H1 (cell line): ENCODE measurements around the gene GPER1. TPM values are rescaled to one million over a fixed set of nuclear protein-coding genes. Genes with fewer than 3 reads are reported as not detected.

Experiments used
- CTCF ChIA-PET: fragments of 300-600 bp; sonication (Branson Sonifier 250); formaldehyde crosslinking; loops from one replicate; lab custom pipeline; 2021; ENCODE audit not compliant: partially characterized antibody; lab: Charles Lee
- POLR2A ChIA-PET: fragments of 300-600 bp; sonication (Branson Sonifier 250); formaldehyde crosslinking; loops from one replicate; lab custom pipeline; 2021; ENCODE audit warnings: inconsistent platforms; ENCODE audit not compliant: partially characterized antibody; lab: Charles Lee
- DNase-seq, 2 experiments: peaks; one replicate each; pipeline versions ENCODE4 v3.0.0 to v3.0.0-alpha.2; 2010 to 2022; ENCODE audit warnings: low spot score in 2 of 2, low read depth in 1 of 2, mixed read lengths in 1 of 2
- FAIRE-seq: peaks from 2 replicates; lab custom pipeline; 2011; peaks lifted over from hg19 to GRCh38; lab: Jason Lieb, UNC
- H2AFZ ChIP-seq: 2 replicates; pipeline ENCODE4 v1.8.1; 2012; ENCODE audit warnings: low read length, inconsistent platforms
- H2AK5ac ChIP-seq: 2 replicates; pipeline ENCODE4 v1.6.1; 2013; ENCODE audit warnings: low read depth, low read length
- H2BK120ac ChIP-seq: replicated peaks from 2 replicates; pipeline ENCODE3; 2013; ENCODE audit warnings: low read depth, low read length, inconsistent platforms
- H2BK12ac ChIP-seq: 2 replicates; pipeline ENCODE4 v1.6.1; 2013; ENCODE audit warnings: low read depth, low read length
- H2BK15ac ChIP-seq: 2 replicates; pipeline ENCODE4 v1.6.1; 2013; ENCODE audit warnings: low read length
- H2BK20ac ChIP-seq: 2 replicates; pipeline ENCODE4 v1.6.1; 2013; ENCODE audit warnings: low read length
- H2BK5ac ChIP-seq: 2 replicates; pipeline ENCODE4 v1.6.1; 2013; ENCODE audit warnings: low read depth, low read length
- H3K14ac ChIP-seq: 2 replicates; pipeline ENCODE4 v1.6.1; 2013; ENCODE audit warnings: inconsistent platforms; ENCODE audit not compliant: insufficient read length
- H3K18ac ChIP-seq: 2 replicates; pipeline ENCODE4 v1.6.1; 2013; ENCODE audit warnings: low read length; ENCODE audit errors: extremely low read depth
- H3K23ac ChIP-seq: 2 replicates; pipeline ENCODE4 v1.6.1; 2013; ENCODE audit warnings: inconsistent platforms; ENCODE audit not compliant: insufficient read length
- H3K23me2 ChIP-seq: 2 replicates; pipeline ENCODE4 v1.6.1; 2013; ENCODE audit warnings: low read depth, low read length
- H3K27ac ChIP-seq: 2 replicates; pipeline ENCODE4 v1.6.1; 2011; ENCODE audit warnings: low read depth, low read length, inconsistent platforms
- H3K27me3 ChIP-seq, 4 experiments: replicated peaks in 1 of 4; 1 replicate in 1 of 4; 2 replicates in 3 of 4; pipeline versions ENCODE4 v1.6.1 to v1.8.1; 2011 to 2013; ENCODE audit warnings: low read length in 3 of 4, mild to moderate bottlenecking in 3 of 4, inconsistent platforms in 2 of 4, mixed read lengths in 2 of 4, moderate library complexity in 1 of 4; ENCODE audit not compliant: control insufficient read depth in 3 of 4, insufficient read depth in 3 of 4; ENCODE audit errors: extremely low read depth in 1 of 4
- H3K36me3 ChIP-seq, 4 experiments: 2 replicates each; pipeline versions ENCODE4 v1.6.1 to v1.8.1; 2011 to 2013; ENCODE audit warnings: mild to moderate bottlenecking in 4 of 4, low read length in 3 of 4, moderate library complexity in 2 of 4, control low read depth in 1 of 4, inconsistent platforms in 1 of 4; ENCODE audit not compliant: insufficient read depth in 4 of 4, control insufficient read depth in 2 of 4
- H3K4ac ChIP-seq: replicated peaks from 2 replicates; pipeline ENCODE3; 2013; ENCODE audit warnings: low read length, low read depth, mixed read lengths, inconsistent platforms; ENCODE audit not compliant: insufficient read length
- H3K4me1 ChIP-seq, 4 experiments: replicated peaks in 1 of 4; 1 replicate in 1 of 4; 2 replicates in 3 of 4; pipeline versions ENCODE4 v1.6.1 to v1.8.1; 2011 to 2013; ENCODE audit warnings: low read length in 3 of 4, inconsistent platforms in 2 of 4, mixed read lengths in 1 of 4; ENCODE audit not compliant: insufficient read depth in 4 of 4, control insufficient read depth in 3 of 4
- H3K4me2 ChIP-seq, 2 experiments: 2 replicates each; pipeline versions ENCODE4 v1.6.1 to v1.8.1; 2011 to 2013; ENCODE audit warnings: low read depth in 2 of 2, low read length in 2 of 2, control low read depth in 1 of 2, inconsistent platforms in 1 of 2, mild to moderate bottlenecking in 1 of 2; ENCODE audit not compliant: insufficient read depth in 1 of 2
- H3K4me3 ChIP-seq, 4 experiments: fragments of 200-600, 300-600 bp in 1 of 4; sonication (generic), shearing (Covaris generic), sonication (Bioruptor Twin) in 1 of 4; 2 replicates each; pipeline versions ENCODE4 v1.5.1 to v1.8.1; 2011 to 2016; ENCODE audit warnings: low read length in 4 of 4, low read depth in 3 of 4, control low read depth in 2 of 4, inconsistent platforms in 2 of 4, mild to moderate bottlenecking in 2 of 4, mixed read lengths in 1 of 4, moderate library complexity in 1 of 4; ENCODE audit not compliant: insufficient read depth in 2 of 4; ENCODE audit errors: extremely low read depth in 1 of 4
- H3K56ac ChIP-seq: replicated peaks from 2 replicates; pipeline ENCODE3; 2013; ENCODE audit warnings: low read depth, mild to moderate bottlenecking, mixed read lengths, low read length, inconsistent platforms; ENCODE audit not compliant: insufficient read length
- H3K79me1 ChIP-seq: 2 replicates; pipeline ENCODE4 v1.6.1; 2013; ENCODE audit warnings: low read depth, low read length, control low read depth
- H3K79me2 ChIP-seq, 2 experiments: 2 replicates each; pipeline versions ENCODE4 v1.6.1 to v1.8.1; 2012 to 2013; ENCODE audit warnings: low read length in 2 of 2, mild to moderate bottlenecking in 2 of 2, inconsistent platforms in 1 of 2; ENCODE audit not compliant: insufficient read depth in 2 of 2, control insufficient read depth in 1 of 2
- H3K9ac ChIP-seq, 4 experiments: replicated peaks in 1 of 4; 1 replicate in 1 of 4; 2 replicates in 3 of 4; pipeline versions ENCODE4 v1.6.1 to v1.8.1; 2011 to 2013; ENCODE audit warnings: low read depth in 3 of 4, low read length in 3 of 4, control low read depth in 2 of 4, mild to moderate bottlenecking in 2 of 4, moderate library complexity in 2 of 4, inconsistent platforms in 1 of 4; ENCODE audit errors: extremely low read depth in 1 of 4
- H3K9me3 ChIP-seq, 2 experiments: 2 replicates each; pipeline versions ENCODE4 v1.6.1 to v1.8.1; 2012 to 2013; ENCODE audit warnings: mild to moderate bottlenecking in 2 of 2, moderate library complexity in 2 of 2, control low read depth in 1 of 2, inconsistent platforms in 1 of 2, low read depth in 1 of 2, low read length in 1 of 2, mixed read lengths in 1 of 2; ENCODE audit not compliant: insufficient read depth in 2 of 2
- H4K20me1 ChIP-seq, 2 experiments: replicated peaks in 1 of 2; 2 replicates each; pipeline versions ENCODE3 to v1.8.1; 2011 to 2013; ENCODE audit warnings: inconsistent platforms in 2 of 2, low read length in 2 of 2, mild to moderate bottlenecking in 1 of 2; ENCODE audit not compliant: insufficient read depth in 2 of 2, control insufficient read depth in 1 of 2
- H4K5ac ChIP-seq: 2 replicates; pipeline ENCODE4 v1.6.1; 2013; ENCODE audit warnings: low read length, low read depth, mixed read lengths, inconsistent platforms; ENCODE audit not compliant: insufficient read length
- H4K8ac ChIP-seq: 2 replicates; pipeline ENCODE4 v1.8.0; 2013; ENCODE audit warnings: mild to moderate bottlenecking, moderate library complexity, low read length, inconsistent platforms; ENCODE audit not compliant: insufficient read depth; ENCODE audit errors: extremely low read depth
- H4K91ac ChIP-seq: replicated peaks from 2 replicates; pipeline ENCODE3; 2013; ENCODE audit warnings: low read length, mixed read lengths, inconsistent platforms; ENCODE audit not compliant: insufficient read length
- CBX8 ChIP-seq: fragments of 300-800, 300-1000 bp; sonication (generic); IDR thresholded peaks from 2 replicates; pipeline ENCODE4 v1.7.1; 2016; ENCODE audit warnings: low read depth, low read length, borderline replicate concordance
- CTCF ChIP-seq, 3 experiments: IDR thresholded peaks; 1 replicate in 2 of 3; 2 replicates in 1 of 3; pipeline versions ENCODE4 v1.5.1 to v1.6.1; 2011; ENCODE audit warnings: low read length in 3 of 3, mild to moderate bottlenecking in 3 of 3, inconsistent platforms in 2 of 3, low read depth in 1 of 3, moderate library complexity in 1 of 3; ENCODE audit not compliant: insufficient read depth in 1 of 3; ENCODE audit errors: control extremely low read depth in 1 of 3
- FOSL1 ChIP-seq: IDR thresholded peaks from 2 replicates; pipeline ENCODE4 v1.6.1; 2011; ENCODE audit warnings: mild to moderate bottlenecking, low read depth, low read length, moderate library complexity; ENCODE audit not compliant: insufficient read depth
- HDAC2 ChIP-seq, 2 experiments: fragments of 300-600 bp in 1 of 2; sonication (generic) in 1 of 2; IDR thresholded peaks; 2 replicates each; pipeline ENCODE4 v1.6.1; 2011 to 2012; ENCODE audit warnings: low read depth in 2 of 2, low read length in 2 of 2, mild to moderate bottlenecking in 2 of 2, moderate library complexity in 2 of 2, borderline replicate concordance in 1 of 2, inconsistent platforms in 1 of 2
- MAX ChIP-seq: IDR thresholded peaks from 2 replicates; pipeline ENCODE4 v1.6.1; 2012; ENCODE audit warnings: inconsistent platforms
- SAP30 ChIP-seq: fragments of 300-600 bp; sonication (generic); IDR thresholded peaks from 2 replicates; pipeline ENCODE4 v1.7.1; 2012; ENCODE audit warnings: low read length, moderate library complexity, mild to moderate bottlenecking, inconsistent platforms; ENCODE audit not compliant: insufficient read depth, insufficient replicate concordance
- SIX5 ChIP-seq: IDR thresholded peaks from 2 replicates; pipeline ENCODE4 v1.6.1; 2011; ENCODE audit warnings: mild to moderate bottlenecking, low read depth, low read length
- TEAD4 ChIP-seq: IDR thresholded peaks from 2 replicates; pipeline ENCODE4 v1.6.1; 2012; ENCODE audit warnings: low read depth, low read length, inconsistent platforms, mixed read lengths
- USF2 ChIP-seq: IDR thresholded peaks from 2 replicates; pipeline ENCODE4 v1.6.1; 2011; ENCODE audit warnings: low read length, improper control_type of control experiment
- WGBS, 2 experiments: shearing (Covaris generic) in 1 of 2; methylation state at CpG; one replicate each; pipeline versions ENCODE4 v1.1.6 to v1.1.7; 2013 to 2015; ENCODE audit warnings: low lambda C conversion rate in 2 of 2, mixed read lengths in 2 of 2, inconsistent platforms in 1 of 2, low coverage in 1 of 2, missing lambda C conversion rate in 1 of 2; ENCODE audit not compliant: insufficient replicate concordance in 2 of 2, insufficient coverage in 1 of 2, insufficient read length in 1 of 2; ENCODE audit errors: extremely low coverage in 1 of 2, missing lambda C conversion rate in 1 of 2; 5-methylcytosine and 5-hydroxymethylcytosine counted together
- polyA plus RNA-seq, 7 experiments: library from polyadenylated mRNA; depleted of rRNA in 3 of 7; stranded (reverse) in 5 of 7; unstranded in 2 of 7; fragments of >200 nt in 5 of 7; fragments of 200-250 nt in 2 of 7; gene quantifications; 1 replicate in 5 of 7; 2 replicates in 1 of 7; 4 replicates in 1 of 7; pipeline versions ENCODE4 v1.2.1 to v1.2.3, GENCODE V29; 2011 to 2013; ENCODE audit warnings: missing spikeins in 2 of 7, mixed read lengths in 2 of 7
- total RNA-seq: library from RNA; stranded (reverse); fragmentation: NEBNext Ultra II Directional; extraction: Animal tissue kit (Norgen Biotek cat#: 25700); gene quantifications from 2 replicates; pipeline ENCODE4 v1.2.1, GENCODE V29; 2021

Gene GPER1
- total and polyA plus RNA-seq, 2 of the 8 experiments (the other 6 are each of a cell fraction or from before 2014, with no cell fraction given) = 0.24 to 0.47 TPM

- no peak overlapping the region for H2AFZ ChIP-seq
- H3K27ac ChIP-seq = no peak overlapping the region
- no peaks in the 10 kb centered on the region for H3K27me3 ChIP-seq
- H2AK5ac ChIP-seq = no peak overlapping the region
- peaks cover 0 to 11% (median 0%) of the 10 kb centered on the region in 4 experiments; a peak in 1 of 8 replicates for H3K36me3 ChIP-seq
- no peak overlapping the region for H3K56ac ChIP-seq
- no peak overlapping the region for H2BK5ac ChIP-seq
- H2BK12ac ChIP-seq = no peak overlapping the region
- peaks cover 3% of the 10 kb centered on the region; the same call in 1 of the 2 replicates for H3K79me1 ChIP-seq
- no peak for DNase-seq
- peaks cover 5 to 6% of the 10 kb centered on the region in 2 experiments for H4K20me1 ChIP-seq
- no peaks in the 10 kb centered on the region for H3K9me3 ChIP-seq
- POLR2A ChIA-PET = interaction anchor here (1.3 to 1.9 kb wide), 2 partner anchors 14 to 16 kb away, joined by 3 to 8 read pairs; partner anchors contain the start of gene GPR146
- H3K79me2 ChIP-seq = no peaks in the 10 kb centered on the region
- no peak overlapping the region for H4K91ac ChIP-seq
- H2BK120ac ChIP-seq = no peak overlapping the region
- H3K4ac ChIP-seq = no peak overlapping the region
- no peak overlapping the region for H3K4me3 ChIP-seq
- CTCF ChIA-PET = interaction anchor here (0.9 to 8.1 kb wide), 10 partner anchors 8 to 112 kb away, joined by 3 to 76 read pairs (median 4); partner anchors contain the start of gene GPR146
- no peak overlapping the region for H3K9ac ChIP-seq
- H4K5ac ChIP-seq = no peak overlapping the region
- no peak overlapping the region for H3K23ac ChIP-seq
- H3K4me2 ChIP-seq = no peak overlapping the region
- H3K4me1 ChIP-seq = peaks cover 0 to 24% (median 11%) of the 10 kb centered on the region in 4 experiments; a peak in 6 of 7 replicates
- FAIRE-seq = no peak
- H2BK15ac ChIP-seq = no peak overlapping the region
- H3K14ac ChIP-seq = no peak overlapping the region
- no peak overlapping the region for H3K18ac ChIP-seq
- H2BK20ac ChIP-seq = no peak overlapping the region
- no peak overlapping the region for H4K8ac ChIP-seq
- WGBS, 2 experiments = 90% methylated on average over 13 of the region's 13 CpGs; no CpG with 5 or more reads in 1 of the 2 experiments
- H3K23me2 ChIP-seq = no peaks in the 10 kb centered on the region; the same call in 1 of the 2 replicates
- TF ChIP-seq HDAC2 (IDR thresholded peaks at IDR 0.05; ENCODE audit: borderline replicate concordance in 1 of 2, low read depth in 2 of 2, low read length in 2 of 2) (no peak), USF2 (no peak), CBX8 (no peak), FOSL1 (no peak), TEAD4 (no peak), SIX5 (no peak), SAP30 (no peak), MAX (no peak), CTCF (IDR thresholded peaks at IDR 0.05; ENCODE audit: control extremely low read depth in 1 of 3, insufficient read depth in 1 of 3, low read depth in 1 of 3, low read length in 3 of 3) (no peak)
Measured at GRCh38 chr7:1058311-1058710, 29.6 kb upstream of the GPER1 start.
